ENCODE measurements around the gene MTCH1.

DNA sequence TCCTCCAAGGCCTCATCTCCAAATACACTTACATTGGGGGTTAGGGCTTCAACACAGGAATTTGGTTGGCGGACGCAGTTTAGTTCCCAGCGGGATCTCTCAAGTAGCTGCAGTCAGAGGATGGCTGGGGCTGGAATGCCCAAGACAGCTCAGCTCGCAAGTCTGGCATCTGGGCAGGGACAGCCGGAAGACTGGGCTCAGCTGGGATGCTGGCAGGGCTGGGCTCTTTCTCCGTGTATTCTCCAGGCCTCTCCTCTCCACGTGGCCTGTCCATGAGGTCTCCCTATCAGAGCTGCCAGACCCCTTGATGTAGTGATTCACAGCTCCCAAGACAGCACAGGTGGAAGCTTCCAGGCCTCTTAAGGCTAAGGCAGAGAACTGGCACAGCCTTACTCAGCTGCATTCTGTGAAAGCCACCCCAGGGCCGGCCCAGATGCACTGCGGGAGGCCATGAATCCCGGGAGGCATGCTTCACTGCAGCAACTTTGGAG is 24.5 kb upstream of the MTCH1 start:
- TF ChIP-seq, protein P1, sequence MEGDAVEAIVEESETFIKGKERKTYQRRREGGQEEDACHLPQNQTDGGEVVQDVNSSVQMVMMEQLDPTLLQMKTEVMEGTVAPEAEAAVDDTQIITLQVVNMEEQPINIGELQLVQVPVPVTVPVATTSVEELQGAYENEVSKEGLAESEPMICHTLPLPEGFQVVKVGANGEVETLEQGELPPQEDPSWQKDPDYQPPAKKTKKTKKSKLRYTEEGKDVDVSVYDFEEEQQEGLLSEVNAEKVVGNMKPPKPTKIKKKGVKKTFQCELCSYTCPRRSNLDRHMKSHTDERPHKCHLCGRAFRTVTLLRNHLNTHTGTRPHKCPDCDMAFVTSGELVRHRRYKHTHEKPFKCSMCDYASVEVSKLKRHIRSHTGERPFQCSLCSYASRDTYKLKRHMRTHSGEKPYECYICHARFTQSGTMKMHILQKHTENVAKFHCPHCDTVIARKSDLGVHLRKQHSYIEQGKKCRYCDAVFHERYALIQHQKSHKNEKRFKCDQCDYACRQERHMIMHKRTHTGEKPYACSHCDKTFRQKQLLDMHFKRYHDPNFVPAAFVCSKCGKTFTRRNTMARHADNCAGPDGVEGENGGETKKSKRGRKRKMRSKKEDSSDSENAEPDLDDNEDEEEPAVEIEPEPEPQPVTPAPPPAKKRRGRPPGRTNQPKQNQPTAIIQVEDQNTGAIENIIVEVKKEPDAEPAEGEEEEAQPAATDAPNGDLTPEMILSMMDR (conservative IDR thresholded peaks at IDR 0.05) = no peak
- TF ChIP-seq ZFX (IDR thresholded peaks at IDR 0.05) = no peak
